Measurements from ENCODE around the gene KRT25. TPM values are rescaled to one million over a fixed set of nuclear protein-coding genes. Genes with fewer than 3 reads are reported as not detected.

The KRT25 gene
- total RNA-seq, 1 donor from 2014 or later = not detected

DNA sequence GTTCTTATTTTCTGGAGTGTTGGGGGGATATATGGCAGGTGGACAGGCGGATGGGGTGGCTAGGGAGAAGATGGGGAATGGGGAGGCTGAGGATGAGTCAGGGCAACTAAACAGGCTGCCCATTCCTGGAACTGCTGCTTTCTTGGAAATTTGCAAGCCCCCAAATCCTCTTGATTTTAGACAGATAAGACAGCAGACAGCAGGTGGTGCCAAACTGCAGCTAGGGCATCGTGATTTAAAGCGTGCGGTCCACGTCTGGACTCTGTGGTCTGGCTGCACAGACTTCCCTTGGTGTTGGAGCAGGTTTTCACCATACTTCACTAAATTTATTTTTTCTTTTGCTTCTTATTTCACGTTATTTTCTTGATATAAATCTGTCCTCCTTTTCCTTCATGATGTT lies 40.7 kb downstream of the KRT25 start:
- Mint-ChIP-seq H3K9me3 (ENCODE audit: low read depth) (no peaks in the 10 kb centered on the region), H3K4me1 (ENCODE audit: low read depth) (no peaks in the 10 kb centered on the region), H3K4me3 (ENCODE audit: unreplicated experiment) (no peak overlapping the region), H3K27ac (ENCODE audit: unreplicated experiment) (no peak overlapping the region), H3K36me3 (ENCODE audit: low read depth) (no peaks in the 10 kb centered on the region), H3K27me3 (ENCODE audit: low read depth) (peaks cover 54% of the 10 kb centered on the region)
- no peak for DNase-seq (ENCODE audit: low spot score)
- TF ChIP-seq, protein P1, sequence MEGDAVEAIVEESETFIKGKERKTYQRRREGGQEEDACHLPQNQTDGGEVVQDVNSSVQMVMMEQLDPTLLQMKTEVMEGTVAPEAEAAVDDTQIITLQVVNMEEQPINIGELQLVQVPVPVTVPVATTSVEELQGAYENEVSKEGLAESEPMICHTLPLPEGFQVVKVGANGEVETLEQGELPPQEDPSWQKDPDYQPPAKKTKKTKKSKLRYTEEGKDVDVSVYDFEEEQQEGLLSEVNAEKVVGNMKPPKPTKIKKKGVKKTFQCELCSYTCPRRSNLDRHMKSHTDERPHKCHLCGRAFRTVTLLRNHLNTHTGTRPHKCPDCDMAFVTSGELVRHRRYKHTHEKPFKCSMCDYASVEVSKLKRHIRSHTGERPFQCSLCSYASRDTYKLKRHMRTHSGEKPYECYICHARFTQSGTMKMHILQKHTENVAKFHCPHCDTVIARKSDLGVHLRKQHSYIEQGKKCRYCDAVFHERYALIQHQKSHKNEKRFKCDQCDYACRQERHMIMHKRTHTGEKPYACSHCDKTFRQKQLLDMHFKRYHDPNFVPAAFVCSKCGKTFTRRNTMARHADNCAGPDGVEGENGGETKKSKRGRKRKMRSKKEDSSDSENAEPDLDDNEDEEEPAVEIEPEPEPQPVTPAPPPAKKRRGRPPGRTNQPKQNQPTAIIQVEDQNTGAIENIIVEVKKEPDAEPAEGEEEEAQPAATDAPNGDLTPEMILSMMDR (IDR thresholded peaks at IDR 0.05) = peak; percentile 28

GRCh38 chr17:40707745-40708144 lies 47.4 kb downstream of the KRT25 start:
- no peak for DNase-seq (ENCODE audit: low spot score)
- Mint-ChIP-seq H3K27me3 (ENCODE audit: low read depth) (peaks cover 47% of the 10 kb centered on the region), H3K4me3 (ENCODE audit: unreplicated experiment) (no peak overlapping the region), H3K27ac (ENCODE audit: unreplicated experiment) (no peak overlapping the region), H3K4me1 (ENCODE audit: low read depth) (no peaks in the 10 kb centered on the region), H3K9me3 (ENCODE audit: low read depth) (no peaks in the 10 kb centered on the region), H3K36me3 (ENCODE audit: low read depth) (no peaks in the 10 kb centered on the region)
- TF ChIP-seq, protein P1 (IDR thresholded peaks at IDR 0.05) = no peak

GRCh38 chr17:40705584-40705983 lies 49.5 kb downstream of the KRT25 start:
- no peaks in the 10 kb centered on the region for H3K36me3 Mint-ChIP-seq (ENCODE audit: low read depth)
- H3K4me1 Mint-ChIP-seq (ENCODE audit: low read depth) = no peaks in the 10 kb centered on the region
- TF ChIP-seq, protein P1 (IDR thresholded peaks at IDR 0.05) = no peak
- no peak for DNase-seq (ENCODE audit: low spot score)
- no peak overlapping the region for H3K27ac Mint-ChIP-seq (ENCODE audit: unreplicated experiment)
- H3K27me3 Mint-ChIP-seq (ENCODE audit: low read depth) = peaks cover 45% of the 10 kb centered on the region
- no peaks in the 10 kb centered on the region for H3K9me3 Mint-ChIP-seq (ENCODE audit: low read depth)
- H3K4me3 Mint-ChIP-seq (ENCODE audit: unreplicated experiment) = no peak overlapping the region

DNA sequence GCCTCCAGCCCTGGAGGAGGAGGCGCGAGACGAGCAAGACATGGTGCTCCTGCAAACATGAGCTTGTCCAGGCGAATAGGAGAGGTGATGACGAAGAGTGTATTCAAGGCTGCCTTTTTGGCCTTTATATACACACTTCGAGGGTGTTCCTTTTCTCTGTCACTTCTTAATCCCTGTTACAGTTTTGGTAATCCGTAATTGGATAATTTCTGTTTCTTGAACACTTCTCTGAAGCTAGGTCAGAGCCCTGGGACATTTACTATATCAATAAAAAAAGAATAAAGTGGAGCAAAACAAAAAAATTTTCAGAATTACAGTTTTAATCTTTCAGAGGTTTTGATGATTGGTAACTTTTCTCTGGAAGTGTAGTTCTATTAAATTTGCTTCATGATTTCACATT lies 51.5 kb downstream of the KRT25 start, which contains the start of gene KRT24:
TSS of gene KRT24 (minus strand) at position 101 of the 400 bp plus-strand sequence. CDS start at position 42, 59 bp downstream.
- H3K4me1 Mint-ChIP-seq (ENCODE audit: low read depth) = no peaks in the 10 kb centered on the region
- peaks cover 50% of the 10 kb centered on the region for H3K27me3 Mint-ChIP-seq (ENCODE audit: low read depth)
- DNase-seq (ENCODE audit: low spot score) = no peak
- TF ChIP-seq, protein P1 (IDR thresholded peaks at IDR 0.05) = no peak
- no peak within 1 kb of the TSS for H3K27ac Mint-ChIP-seq (ENCODE audit: unreplicated experiment)
- no peak within 1 kb of the TSS for H3K4me3 Mint-ChIP-seq (ENCODE audit: unreplicated experiment)
- H3K36me3 Mint-ChIP-seq (ENCODE audit: low read depth) = no peaks in the 10 kb centered on the region
- no peaks in the 10 kb centered on the region for H3K9me3 Mint-ChIP-seq (ENCODE audit: low read depth)

DNA sequence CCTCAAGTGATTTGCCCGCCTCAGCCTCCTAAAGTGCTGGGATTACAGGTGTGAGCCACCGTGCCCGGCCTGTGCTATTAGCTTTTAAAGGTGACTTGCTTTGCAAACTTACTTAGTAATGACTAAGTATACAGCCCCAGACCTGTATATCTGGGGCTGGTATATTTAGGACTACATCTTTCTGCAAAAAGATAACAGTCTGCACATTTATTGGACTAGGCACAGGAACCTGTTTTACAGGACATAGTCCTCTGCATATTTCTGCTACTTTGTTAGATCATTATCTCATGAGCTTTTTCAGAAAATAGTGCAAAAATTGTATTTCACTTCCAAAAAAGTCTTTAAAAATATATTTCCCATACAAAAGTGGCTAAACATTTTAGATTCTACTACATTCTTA lies 52.9 kb downstream of the KRT25 start:
- DNase-seq (ENCODE audit: low spot score) = no peak
- H3K36me3 Mint-ChIP-seq (ENCODE audit: low read depth) = no peaks in the 10 kb centered on the region
- H3K27me3 Mint-ChIP-seq (ENCODE audit: low read depth) = peaks cover 59% of the 10 kb centered on the region
- H3K4me1 Mint-ChIP-seq (ENCODE audit: low read depth) = no peaks in the 10 kb centered on the region
- TF ChIP-seq, protein P1 (IDR thresholded peaks at IDR 0.05) = no peak
- no peak overlapping the region for H3K4me3 Mint-ChIP-seq (ENCODE audit: unreplicated experiment)
- H3K27ac Mint-ChIP-seq (ENCODE audit: unreplicated experiment) = no peak overlapping the region
- H3K9me3 Mint-ChIP-seq (ENCODE audit: low read depth) = no peaks in the 10 kb centered on the region

All from chondrocyte (in vitro differentiated cells).